Ovary (tissue), 3 donors: ENCODE results near the gene JAML.

Experiments
- CTCF ChIP-seq, 3 donors: fragments of 450-650 bp in 2 of 3; fragments of 200-600 bp in 1 of 3; IDR thresholded peaks; one replicate each; pipeline versions ENCODE4 v1.5.1 to v1.8.0; 2016 to 2022; ENCODE audit warnings: antibody characterized with exemption in 3 of 3, mild to moderate bottlenecking in 1 of 3
- POLR2A ChIP-seq: fragments of 450-650 bp; IDR thresholded peaks from one replicate; pipeline ENCODE4 v1.6.1; 2017; ENCODE audit warnings: antibody characterized with exemption, mild to moderate bottlenecking, moderate library complexity
- donor health status: DM: no; HTN: no; CAD: no.

GRCh38 chr11:118226781-118227180 lies 2.0 kb upstream of the JAML start:
- TF ChIP-seq CTCF (IDR thresholded peaks at IDR 0.05) (no peak), POLR2A (no peak)
